HepG2 (cell line): Measurements from ENCODE around the gene UBE2M. TPM values are rescaled to one million over a fixed set of nuclear protein-coding genes. Genes with fewer than 3 reads are reported as not detected.

Experiments
- ASH2L ChIP-seq: fragments of 300-600, 200-600 bp; sonication (generic); IDR thresholded peaks from 2 replicates; pipeline ENCODE4 v1.7.0; 2017; ENCODE audit warnings: low read depth, mild to moderate bottlenecking, moderate library complexity, mixed read lengths, low read length; ENCODE audit not compliant: insufficient read length
- CTCF ChIP-seq: sonication (generic); formaldehyde crosslinking; IDR thresholded peaks from 2 replicates; pipeline ENCODE4 v1.5.0; 2020; ENCODE audit warnings: mild to moderate bottlenecking, missing genetic modification reagents, moderate library complexity
- IKZF1 ChIP-seq: fragments of 450-650 bp; IDR thresholded peaks from 2 replicates; pipeline ENCODE4 v1.7.1; 2016
- PTBP1 ChIP-seq: fragments of 200-400 bp; formaldehyde crosslinking; IDR thresholded peaks from 2 replicates; pipeline ENCODE4 v1.6.1; 2018; ENCODE audit warnings: low read length, low read depth; ENCODE audit not compliant: poor library complexity, severe bottlenecking
- ZBTB46 ChIP-seq: sonication (generic); formaldehyde crosslinking; IDR thresholded peaks from 2 replicates; pipeline ENCODE4 v1.4.0; 2020; ENCODE audit warnings: mild to moderate bottlenecking, missing genetic modification reagents, borderline replicate concordance
- ZFP36L2 ChIP-seq: sonication (generic); formaldehyde crosslinking; IDR thresholded peaks from 2 replicates; pipeline ENCODE4 v1.4.0; 2020; ENCODE audit warnings: missing genetic modification reagents
- ZHX2 ChIP-seq, 2 experiments: sonication (generic) in 1 of 2; formaldehyde crosslinking in 1 of 2; IDR thresholded peaks; 2 replicates each; pipeline versions ENCODE4 v1.6.1 to v1.9.0; 2014 to 2022; ENCODE audit warnings: antibody characterized with exemption in 1 of 2, borderline replicate concordance in 1 of 2, inconsistent platforms in 1 of 2, low read depth in 1 of 2, missing genetic modification reagents in 1 of 2
- ZMAT3 ChIP-seq: sonication (generic); formaldehyde crosslinking; conservative IDR thresholded peaks from 2 replicates; pipeline ENCODE4 v1.7.0; 2021; ENCODE audit warnings: missing genetic modification reagents
- ZNF207 ChIP-seq: fragments of 450-650 bp; IDR thresholded peaks from 2 replicates; pipeline ENCODE4 v1.6.1; 2016; ENCODE audit warnings: antibody characterized with exemption, borderline replicate concordance
- ZNF280D ChIP-seq: sonication (generic); formaldehyde crosslinking; IDR thresholded peaks from 2 replicates; pipeline ENCODE4 v1.5.1; 2020; ENCODE audit warnings: mild to moderate bottlenecking, missing genetic modification reagents
- ZNF543 ChIP-seq: sonication (generic); formaldehyde crosslinking; IDR thresholded peaks from 2 replicates; pipeline ENCODE4 v1.4.0; 2020; ENCODE audit warnings: mild to moderate bottlenecking, missing genetic modification reagents
- ZNF549 ChIP-seq: sonication (generic); formaldehyde crosslinking; IDR thresholded peaks from 2 replicates; pipeline ENCODE4 v1.5.0; 2020; ENCODE audit warnings: missing genetic modification reagents
- ZNF557 ChIP-seq: sonication (generic); formaldehyde crosslinking; IDR thresholded peaks from 2 replicates; pipeline ENCODE4 v1.4.0; 2020; ENCODE audit warnings: missing genetic modification reagents
- ZNF713 ChIP-seq: sonication (generic); formaldehyde crosslinking; IDR thresholded peaks from 2 replicates; pipeline ENCODE4 v1.4.0; 2020; ENCODE audit warnings: mild to moderate bottlenecking, missing genetic modification reagents
- polyA plus RNA-seq, 8 experiments: library from polyadenylated mRNA; depleted of rRNA in 3 of 8; stranded (reverse) in 7 of 8; unstranded in 1 of 8; fragments of >200 nt; fragmentation: Illumina TruSeq in 4 of 8; extraction: Trizol in 4 of 8; gene quantifications; 2 replicates each; pipeline versions ENCODE4 v1.2.1 to v1.2.3, GENCODE V29; 2011 to 2016; ENCODE audit warnings: low read depth in 4 of 8, missing spikeins in 1 of 8, mixed read lengths in 1 of 8; ENCODE audit not compliant: insufficient read depth in 1 of 8
- total RNA-seq, 5 experiments: library from RNA; depleted of rRNA; stranded (reverse); fragments of >200 nt; fragmentation: Illumina TruSeq; extraction: Trizol; gene quantifications; 2 replicates each; pipeline ENCODE4 v1.2.3, GENCODE V29; 2016; ENCODE audit warnings: low read depth in 1 of 5

Gene UBE2M
- total and polyA plus RNA-seq, 2 of the 13 experiments (the other 11 are each of a cell fraction or from before 2014, with no cell fraction given): 36.2 to 50.3 TPM

GRCh38 chr19:58519355-58520256, 38.8 kb downstream of the UBE2M start, which contains the start of gene ZBTB45 (continued):
- TF ChIP-seq ZHX2 (IDR thresholded peaks at IDR 0.05; ENCODE audit: low read depth) (peak; percentile 93), ZHX2 (CRISPR knock-in tag; IDR thresholded peaks at IDR 0.05; ENCODE audit: borderline replicate concordance) (peak; percentile 15; the same call in 1 of the 2 replicates), ZNF713 (CRISPR knock-in tag) (peak; percentile 86), ZNF207 (no peak), ZNF543 (peak; percentile 98), ZNF280D (CRISPR knock-in tag) (peak; percentile 92; the same call in 1 of the 2 replicates), ZFP36L2 (CRISPR knock-in tag) (no peak), ZNF557 (no peak), ZMAT3 (no peak; the same call in 1 of the 2 replicates), PTBP1 (peak; percentile 55), IKZF1 (no peak), ZBTB46 (CRISPR knock-in tag) (peak; percentile 74; the same call in 1 of the 2 replicates), ASH2L (peak; percentile 92), ZNF549 (CRISPR knock-in tag) (no peak; the same call in 1 of the 2 replicates), CTCF (CRISPR knock-in tag) (peak; percentile 96)
